GM06990 (cell line): Measurements from ENCODE around the gene RBP7.

Source experiments
- DNase-seq: peaks from one replicate; pipeline ENCODE4 v3.0.0-alpha.2; 2011; ENCODE audit not compliant: insufficient read length; ENCODE audit errors: extremely low read depth
- H3K27me3 ChIP-seq: replicated peaks from 2 replicates; pipeline ENCODE4 v1.6.0; 2011; ENCODE audit warnings: low read length; ENCODE audit not compliant: control insufficient read depth, insufficient read depth
- H3K36me3 ChIP-seq: 2 replicates; pipeline ENCODE4 v1.5.1; 2011; ENCODE audit warnings: low read length; ENCODE audit not compliant: control insufficient read depth, insufficient read depth
- H3K4me3 ChIP-seq: replicated peaks from 2 replicates; pipeline ENCODE4 v1.5.1; 2011; ENCODE audit warnings: low read depth, mild to moderate bottlenecking, control low read depth, low read length
- TF ChIP-seq, protein P1 (sequence below): IDR thresholded peaks from 2 replicates; pipeline ENCODE4 v1.5.1; 2011; ENCODE audit warnings: low read length, control low read depth, mild to moderate bottlenecking, inconsistent platforms; ENCODE audit not compliant: insufficient read depth, poor library complexity, severe bottlenecking

Gene RBP7

DNA sequence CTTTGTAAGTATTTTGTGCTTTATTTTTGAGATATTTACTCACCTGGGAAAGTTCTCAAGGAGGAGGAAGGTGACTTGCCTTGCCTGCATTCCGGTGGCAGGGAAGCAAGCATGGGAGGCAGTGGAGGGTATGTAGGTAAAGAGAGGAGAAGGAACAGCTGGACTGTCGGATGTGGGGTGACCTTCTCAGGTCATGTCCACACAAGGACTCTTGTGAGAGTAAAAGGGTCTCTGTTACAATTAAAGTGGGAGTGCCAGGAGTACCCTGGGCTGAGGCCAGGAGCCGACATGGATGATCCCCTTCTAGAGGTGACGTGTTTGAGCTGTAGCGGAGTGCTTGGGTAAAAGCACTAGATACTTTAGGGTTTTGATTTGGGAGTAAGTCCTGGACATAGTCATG lies 60.8 kb downstream of the RBP7 start:
- H3K27me3 ChIP-seq = no peaks in the 10 kb centered on the region
- DNase-seq = no peak
- peaks cover 2% of the 10 kb centered on the region for H3K36me3 ChIP-seq
- H3K4me3 ChIP-seq = no peak overlapping the region
- TF ChIP-seq, protein P1, sequence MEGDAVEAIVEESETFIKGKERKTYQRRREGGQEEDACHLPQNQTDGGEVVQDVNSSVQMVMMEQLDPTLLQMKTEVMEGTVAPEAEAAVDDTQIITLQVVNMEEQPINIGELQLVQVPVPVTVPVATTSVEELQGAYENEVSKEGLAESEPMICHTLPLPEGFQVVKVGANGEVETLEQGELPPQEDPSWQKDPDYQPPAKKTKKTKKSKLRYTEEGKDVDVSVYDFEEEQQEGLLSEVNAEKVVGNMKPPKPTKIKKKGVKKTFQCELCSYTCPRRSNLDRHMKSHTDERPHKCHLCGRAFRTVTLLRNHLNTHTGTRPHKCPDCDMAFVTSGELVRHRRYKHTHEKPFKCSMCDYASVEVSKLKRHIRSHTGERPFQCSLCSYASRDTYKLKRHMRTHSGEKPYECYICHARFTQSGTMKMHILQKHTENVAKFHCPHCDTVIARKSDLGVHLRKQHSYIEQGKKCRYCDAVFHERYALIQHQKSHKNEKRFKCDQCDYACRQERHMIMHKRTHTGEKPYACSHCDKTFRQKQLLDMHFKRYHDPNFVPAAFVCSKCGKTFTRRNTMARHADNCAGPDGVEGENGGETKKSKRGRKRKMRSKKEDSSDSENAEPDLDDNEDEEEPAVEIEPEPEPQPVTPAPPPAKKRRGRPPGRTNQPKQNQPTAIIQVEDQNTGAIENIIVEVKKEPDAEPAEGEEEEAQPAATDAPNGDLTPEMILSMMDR = no peak

DNA sequence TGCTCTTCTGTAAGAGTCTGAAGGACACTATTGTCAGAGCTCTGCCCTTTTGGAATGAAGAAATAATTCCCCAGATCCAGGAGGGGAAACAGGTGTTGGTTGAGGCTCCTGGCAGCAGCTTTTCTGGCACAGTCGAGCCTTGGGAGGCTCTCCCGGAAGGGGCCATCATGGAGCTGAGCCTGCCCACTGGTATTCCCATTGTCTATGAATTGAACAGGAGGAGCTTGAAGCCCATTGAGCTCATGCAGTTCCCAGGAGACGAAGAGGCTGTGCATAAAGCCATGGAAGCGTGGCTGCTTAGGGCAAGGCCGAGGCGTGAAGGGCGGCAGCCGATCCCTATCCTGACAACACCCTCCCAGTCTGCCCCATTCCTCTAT lies 62.3 kb downstream of the RBP7 start:
- TF ChIP-seq, protein P1 = no peak
- Histone ChIP-seq H3K27me3 (no peaks in the 10 kb centered on the region), H3K36me3 (peaks cover 2% of the 10 kb centered on the region), H3K4me3 (no peak overlapping the region)
- no peak for DNase-seq

DNA sequence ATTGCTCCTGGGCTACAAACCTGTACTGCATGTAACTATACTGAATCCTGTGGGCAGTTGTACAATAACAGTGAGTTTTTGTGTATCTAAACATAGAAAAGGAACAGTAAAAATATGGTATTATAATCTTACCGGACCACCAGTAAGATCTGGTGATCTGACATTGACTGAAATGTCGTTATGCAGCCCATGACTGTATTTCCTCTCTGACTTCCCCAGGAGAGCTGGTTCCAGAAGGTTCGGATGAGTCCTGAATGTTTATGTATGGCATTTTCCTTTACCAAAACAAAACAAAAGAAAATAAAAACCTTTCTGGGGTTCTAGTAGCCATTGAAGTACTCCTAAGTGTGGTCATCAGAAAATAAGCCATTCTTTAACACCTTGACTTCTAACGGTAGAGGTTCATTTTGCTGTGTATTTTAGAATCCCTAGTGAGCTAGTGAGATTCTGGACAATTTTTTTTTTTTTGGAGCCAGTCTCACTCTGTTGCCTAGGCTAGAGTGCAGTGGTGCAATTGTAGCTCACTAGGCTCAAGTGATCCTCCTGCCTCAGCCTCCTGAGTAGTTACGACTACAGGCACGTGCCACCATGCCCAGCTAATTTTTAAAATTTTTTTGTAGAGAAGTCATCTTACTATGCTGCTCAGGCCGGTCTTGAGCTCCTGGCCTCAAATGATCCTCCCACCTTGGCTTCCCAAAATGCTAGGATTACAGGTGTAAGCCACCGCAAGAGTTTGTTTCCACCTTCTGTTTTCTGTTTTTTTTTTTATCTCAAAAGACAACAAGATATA lies 63.5 kb downstream of the RBP7 start:
- no peak for DNase-seq
- TF ChIP-seq, protein P1 = no peak
- Histone ChIP-seq H3K27me3 (no peaks in the 10 kb centered on the region), H3K4me3 (no peak overlapping the region), H3K36me3 (peaks cover 2% of the 10 kb centered on the region)

DNA sequence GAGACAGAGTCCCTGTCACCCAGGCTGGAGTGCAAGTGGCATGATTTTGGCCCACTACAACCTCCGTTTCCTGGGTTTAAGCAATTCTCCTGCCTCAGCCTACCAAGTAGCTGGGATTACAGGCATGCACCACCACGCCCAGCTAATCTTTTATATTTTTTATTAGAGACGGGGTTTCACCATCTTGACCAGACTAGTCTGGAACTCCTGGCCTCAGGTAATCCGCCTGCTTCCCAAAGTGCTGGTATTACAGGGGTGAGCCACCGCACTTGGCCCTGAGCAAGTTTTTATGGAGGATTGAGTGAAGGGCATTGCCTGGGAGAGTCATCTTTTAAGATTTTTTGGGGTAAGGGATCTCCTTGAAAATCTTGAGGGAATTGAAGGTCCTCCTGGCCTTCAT lies 64.2 kb downstream of the RBP7 start:
- TF ChIP-seq, protein P1 = no peak
- Histone ChIP-seq H3K36me3 (peaks cover 2% of the 10 kb centered on the region), H3K27me3 (no peaks in the 10 kb centered on the region), H3K4me3 (no peak overlapping the region)
- DNase-seq = no peak

DNA sequence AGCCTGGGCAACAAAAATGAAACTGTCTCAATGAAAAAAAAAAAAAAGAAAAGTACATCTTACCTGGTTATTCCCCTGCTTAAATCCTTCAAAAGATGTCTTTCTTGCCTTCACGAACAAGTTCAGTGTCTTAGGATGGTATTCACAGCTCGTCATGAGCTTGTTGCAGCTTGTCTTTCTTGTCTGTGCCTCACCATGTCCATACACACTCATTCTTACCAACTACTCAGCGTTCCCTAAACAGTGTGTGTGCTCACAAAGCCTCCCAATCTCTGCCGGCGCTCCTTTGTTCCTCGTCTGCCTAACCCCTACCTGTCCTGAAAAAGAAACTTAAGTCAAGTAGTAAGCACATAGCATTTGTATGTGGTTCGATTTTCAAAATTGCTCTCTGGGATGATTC lies 66.8 kb downstream of the RBP7 start:
- TF ChIP-seq, protein P1 = no peak
- Histone ChIP-seq H3K36me3 (no peaks in the 10 kb centered on the region), H3K4me3 (no peak overlapping the region), H3K27me3 (no peaks in the 10 kb centered on the region)
- DNase-seq = no peak
